NCI-H446 (cell line): Measurements from ENCODE around the gene CNDP2.
"Not testable (repeated sequence)": the region's sequence is repeated elsewhere in the genome, so short reads cannot be mapped to it uniquely, and the experiment has no call there.

Experiments
- DNase-seq, 2 experiments: peaks; one replicate each; lab custom pipeline; 2025; lab: John Stamatoyannopoulos, UW

The CNDP2 gene

DNA sequence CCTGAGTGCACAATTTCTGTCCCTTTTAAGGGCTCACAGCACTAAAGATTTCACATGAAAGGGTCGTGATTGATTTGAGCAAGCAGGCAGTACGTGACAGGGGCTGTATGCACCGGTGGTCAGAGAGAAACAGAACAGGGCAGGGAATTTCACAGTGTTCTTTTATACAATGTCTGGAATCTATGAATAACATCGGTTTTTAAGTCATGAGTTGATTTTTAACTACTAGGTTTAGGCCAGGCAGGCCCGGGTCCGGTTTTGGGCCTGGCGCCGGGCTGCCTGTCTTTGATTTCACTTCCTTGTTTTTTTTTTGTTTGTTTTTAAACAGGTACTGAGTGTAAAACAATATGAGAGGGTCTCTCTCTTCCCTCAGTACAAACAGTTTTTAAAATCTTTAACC, 4.6 kb downstream of the CNDP2 start:
- not testable (repeated sequence) for DNase-seq

DNA sequence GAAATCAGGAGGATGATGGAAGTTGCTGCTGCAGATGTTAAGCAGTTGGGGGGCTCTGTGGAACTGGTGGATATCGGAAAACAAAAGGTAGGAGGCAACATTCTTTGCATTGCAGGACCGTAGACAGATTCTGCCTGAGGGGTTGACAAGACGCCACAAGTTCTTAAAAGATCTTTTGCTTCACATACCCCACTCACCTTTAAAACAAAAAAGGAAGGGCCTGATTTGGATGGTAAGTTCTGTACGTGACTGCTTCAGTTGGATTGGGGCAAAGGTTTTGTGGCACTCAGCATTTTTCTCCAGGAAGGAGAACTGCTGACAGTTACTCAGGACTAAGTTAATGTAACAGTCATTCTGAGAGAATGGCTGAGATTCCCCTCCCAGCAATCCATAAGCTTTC, 5.2 kb downstream of the CNDP2 start:
- DNase-seq = no peak

DNA sequence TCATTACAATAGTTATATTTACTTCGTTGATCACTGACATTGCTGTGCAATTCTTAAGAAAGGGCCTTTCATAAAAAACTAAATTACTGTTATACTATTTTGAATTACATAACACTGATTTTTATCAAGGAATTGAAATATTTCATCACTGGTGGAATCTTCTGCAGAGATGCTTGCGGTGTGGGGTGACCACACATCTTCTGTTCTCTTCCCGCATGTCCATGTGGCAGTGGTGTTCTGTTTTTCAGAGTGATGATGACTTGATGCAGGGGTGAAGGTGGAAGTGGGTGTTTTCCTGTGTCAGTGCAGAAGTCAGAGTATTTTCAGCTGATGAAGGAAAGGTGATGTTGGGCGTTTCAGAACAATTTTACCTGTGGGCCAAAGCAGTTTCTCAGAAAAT, 7.0 kb downstream of the CNDP2 start:
- DNase-seq = no peak

DNA sequence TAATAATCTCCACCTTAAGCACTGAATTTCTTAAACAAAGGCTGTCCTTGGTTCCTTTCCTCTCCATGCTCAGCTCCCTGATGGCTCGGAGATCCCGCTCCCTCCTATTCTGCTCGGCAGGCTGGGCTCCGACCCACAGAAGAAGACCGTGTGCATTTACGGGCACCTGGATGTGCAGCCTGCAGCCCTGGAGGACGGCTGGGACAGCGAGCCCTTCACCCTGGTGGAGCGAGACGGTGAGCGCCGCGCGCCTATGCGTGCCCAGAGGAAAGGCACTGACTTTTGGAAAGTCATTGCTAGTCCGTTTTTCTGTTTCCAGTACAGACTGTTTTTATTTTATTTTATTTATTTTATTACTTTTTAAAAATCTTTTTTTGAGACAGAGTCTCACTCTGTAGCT, 9.6 kb downstream of the CNDP2 start:
- DNase-seq = no peak

DNA sequence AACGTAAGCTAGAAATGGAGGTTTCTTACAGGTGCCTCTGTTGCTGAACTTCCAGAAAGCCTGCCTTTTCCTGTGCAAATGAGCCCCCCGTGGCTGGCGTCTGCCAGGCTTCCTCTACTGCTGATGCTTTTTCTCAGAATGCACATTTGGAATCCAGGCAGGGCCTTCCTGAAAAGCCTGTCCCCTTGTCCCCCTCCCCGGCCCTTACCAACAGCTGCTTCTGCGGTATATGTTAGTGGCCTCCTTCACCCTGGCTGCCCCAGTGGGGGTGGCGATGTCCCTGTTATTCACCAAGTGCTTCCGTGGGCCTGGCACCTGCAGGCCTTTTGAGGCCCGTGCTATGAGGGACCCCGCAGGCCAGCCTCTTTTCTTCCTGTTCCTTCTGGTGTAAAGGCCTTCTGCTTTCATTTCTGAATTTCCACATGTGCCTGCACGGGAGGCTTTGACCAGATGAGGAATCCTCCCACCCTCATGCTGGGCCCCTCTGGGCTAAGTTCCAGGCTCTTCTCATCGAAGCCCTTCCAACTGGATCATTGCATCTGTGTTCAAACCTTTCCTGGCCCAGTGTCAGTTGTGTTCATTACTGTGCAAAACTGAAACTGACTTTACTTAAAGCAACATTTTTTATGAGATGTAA, 10.4 kb downstream of the CNDP2 start:
- no peak for DNase-seq

DNA sequence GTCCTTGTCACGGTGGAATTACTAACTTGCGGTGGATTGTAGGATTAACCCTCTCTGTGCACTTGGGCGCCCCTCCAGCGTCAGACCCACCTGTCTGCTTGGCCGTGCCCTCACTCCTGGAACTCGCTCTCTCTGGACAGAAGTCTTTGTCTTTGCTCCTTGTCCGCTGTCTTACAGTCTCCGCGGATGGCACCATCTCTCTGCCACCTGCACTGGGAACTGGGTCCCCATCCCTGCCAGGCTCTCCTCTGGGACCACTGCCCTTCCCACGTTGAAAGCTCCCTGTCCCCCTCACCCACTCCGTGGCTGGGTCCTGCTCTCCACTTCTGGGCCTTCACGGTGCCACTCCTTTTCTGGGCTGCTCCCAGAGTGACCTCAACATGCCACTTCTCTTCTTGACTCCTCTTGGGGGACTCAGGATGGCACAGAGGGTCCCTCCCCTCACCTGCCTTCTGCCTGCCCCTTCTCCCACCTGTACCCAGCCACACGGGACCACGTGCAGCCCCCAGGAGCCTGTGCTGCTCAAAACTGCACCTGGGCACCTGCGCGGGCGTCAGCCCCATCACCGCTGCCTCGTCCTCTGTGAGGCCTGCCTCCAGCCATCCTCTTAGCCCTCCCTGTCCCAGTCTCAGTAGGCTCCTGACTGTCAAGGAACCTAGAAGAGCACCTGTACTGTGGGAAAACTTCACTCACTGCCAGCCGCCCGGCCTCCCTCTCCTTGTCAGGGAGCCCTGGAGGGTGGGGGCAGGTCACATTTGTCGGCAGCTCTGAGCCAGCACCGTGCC, 11.1 kb downstream of the CNDP2 start:
- DNase-seq = no peak

DNA sequence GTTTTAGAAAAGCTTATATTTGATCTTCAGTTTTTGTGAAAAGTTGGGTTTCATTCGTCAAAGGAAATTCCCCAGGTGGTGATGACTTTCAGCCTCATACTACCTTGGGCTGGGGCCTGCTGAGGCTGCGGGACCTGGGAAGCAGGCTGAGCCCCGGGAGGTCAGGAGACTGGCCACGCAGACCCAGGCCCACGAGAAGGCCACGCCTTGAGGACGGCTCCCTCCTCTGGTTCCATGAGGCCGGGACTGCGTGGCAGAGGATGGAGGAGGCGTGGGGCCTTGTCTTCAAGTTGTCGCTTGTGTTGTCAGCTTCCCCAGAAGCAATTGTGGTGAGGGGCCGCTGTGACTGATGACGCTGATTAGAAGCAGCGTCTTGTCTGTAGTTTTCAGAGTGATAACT, 11.8 kb downstream of the CNDP2 start:
- no peak for DNase-seq

DNA sequence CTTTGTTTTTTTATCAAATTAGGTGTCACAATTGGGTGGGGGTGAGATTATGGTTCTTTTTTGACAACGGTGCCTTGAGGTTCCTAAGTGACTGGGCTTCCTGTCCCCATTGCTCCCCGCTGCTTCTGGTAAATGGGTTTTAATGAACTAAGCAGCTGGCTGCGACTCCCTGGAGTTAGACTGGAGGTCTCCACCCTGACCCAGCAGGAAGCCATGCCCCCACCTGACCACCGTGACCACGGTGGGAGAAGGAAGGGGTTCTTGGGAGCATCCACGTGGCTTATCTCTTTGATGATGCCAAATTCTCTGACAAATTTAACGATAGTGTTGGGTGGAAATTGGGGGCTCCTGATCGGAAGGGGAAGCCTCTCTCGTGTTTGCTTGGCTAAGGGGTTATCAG, 12.2 kb downstream of the CNDP2 start:
- DNase-seq = no peak

DNA sequence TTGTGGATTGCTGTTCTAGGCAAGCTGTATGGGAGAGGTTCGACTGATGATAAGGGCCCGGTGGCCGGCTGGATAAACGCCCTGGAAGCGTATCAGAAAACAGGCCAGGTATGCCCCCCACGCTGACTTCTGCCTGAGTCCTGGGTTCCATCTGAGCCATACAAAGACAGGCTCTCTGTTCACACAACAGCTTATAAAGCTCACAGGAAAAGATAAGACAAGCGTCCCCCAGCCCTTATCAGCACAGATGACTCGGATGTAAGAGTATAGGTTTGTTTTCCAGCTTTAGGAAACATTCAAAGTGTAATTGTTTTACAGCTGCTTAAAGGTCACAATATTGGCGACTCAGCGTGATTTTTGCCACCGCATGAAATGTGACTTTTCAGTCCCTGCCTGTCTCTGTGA, 12.7 kb downstream of the CNDP2 start:
- DNase-seq = no peak

DNA sequence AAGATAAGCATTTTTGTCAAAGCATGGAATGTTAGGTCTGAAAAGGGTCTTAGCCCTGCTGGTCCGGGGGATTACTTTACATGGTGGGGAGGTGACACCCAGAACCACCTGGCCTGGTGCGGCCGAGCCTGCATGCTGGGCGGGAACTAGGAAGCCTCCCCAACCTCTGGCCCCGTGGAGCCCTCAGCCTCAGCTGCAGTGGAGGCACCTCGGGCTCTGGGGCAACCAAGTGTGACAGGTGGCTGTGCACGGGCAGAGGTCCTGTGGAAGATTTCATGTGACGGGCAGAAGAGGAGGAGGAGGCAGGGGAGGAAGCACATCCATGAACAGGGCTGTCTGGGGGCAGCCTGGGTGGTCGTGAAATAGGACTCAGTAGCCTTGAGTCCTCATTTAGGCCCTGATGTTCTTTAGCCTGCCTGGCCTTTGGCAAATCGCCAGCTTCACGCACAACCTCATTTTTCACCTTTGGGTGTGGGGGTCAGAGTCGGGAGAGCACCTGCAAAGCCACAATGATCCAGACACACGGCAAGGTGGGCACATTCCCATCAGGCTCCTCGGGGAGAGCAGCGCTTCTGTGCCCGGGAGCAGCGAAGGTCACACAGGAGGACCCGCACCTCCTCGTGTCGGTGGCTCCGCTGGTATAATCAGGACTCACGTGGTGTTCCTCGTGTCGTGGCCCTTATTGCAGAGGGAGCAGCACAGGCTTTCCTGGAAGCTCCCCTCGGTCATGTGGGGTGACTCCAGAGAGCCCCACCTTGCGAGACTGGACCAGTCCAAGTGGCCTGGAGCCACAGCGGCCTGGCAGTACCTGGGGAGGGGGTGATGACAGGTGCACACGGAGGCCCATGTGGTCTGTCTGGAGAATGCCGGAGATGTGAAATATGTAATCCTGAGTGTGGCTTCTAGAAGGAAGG, 13.9 kb downstream of the CNDP2 start:
- DNase-seq = no peak

DNA sequence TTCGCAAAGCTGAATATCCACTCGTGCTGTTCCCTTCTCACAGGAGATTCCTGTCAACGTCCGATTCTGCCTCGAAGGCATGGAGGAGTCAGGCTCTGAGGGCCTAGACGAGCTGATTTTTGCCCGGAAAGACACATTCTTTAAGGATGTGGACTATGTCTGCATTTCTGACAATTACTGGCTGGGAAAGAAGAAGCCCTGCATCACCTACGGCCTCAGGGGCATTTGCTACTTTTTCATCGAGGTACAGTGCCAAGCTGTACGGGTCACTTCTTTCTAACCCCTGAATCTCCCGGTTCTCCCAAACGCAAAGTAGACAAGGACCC, 14.6 kb downstream of the CNDP2 start:
- DNase-seq = no peak

DNA sequence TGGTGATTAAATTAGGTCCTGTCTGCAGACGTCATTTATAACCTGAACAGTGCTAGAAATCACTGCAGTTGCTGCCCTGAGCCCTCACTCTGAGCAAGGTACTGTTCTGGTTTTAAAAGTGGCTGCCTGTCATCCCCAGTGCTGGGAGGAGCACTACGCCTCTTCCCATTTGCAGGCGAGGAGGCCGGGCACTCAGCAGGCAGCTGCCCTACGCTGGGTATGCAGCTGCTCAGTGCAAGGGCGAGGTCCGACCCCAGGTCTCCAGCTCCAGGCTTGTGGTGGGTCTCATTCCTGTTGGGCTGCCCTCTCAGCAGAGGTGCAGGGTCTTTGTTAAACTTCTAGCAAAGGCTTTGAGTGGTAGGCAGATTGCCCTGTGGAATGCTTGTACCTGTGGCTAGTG, 15.7 kb downstream of the CNDP2 start:
- no peak for DNase-seq

DNA sequence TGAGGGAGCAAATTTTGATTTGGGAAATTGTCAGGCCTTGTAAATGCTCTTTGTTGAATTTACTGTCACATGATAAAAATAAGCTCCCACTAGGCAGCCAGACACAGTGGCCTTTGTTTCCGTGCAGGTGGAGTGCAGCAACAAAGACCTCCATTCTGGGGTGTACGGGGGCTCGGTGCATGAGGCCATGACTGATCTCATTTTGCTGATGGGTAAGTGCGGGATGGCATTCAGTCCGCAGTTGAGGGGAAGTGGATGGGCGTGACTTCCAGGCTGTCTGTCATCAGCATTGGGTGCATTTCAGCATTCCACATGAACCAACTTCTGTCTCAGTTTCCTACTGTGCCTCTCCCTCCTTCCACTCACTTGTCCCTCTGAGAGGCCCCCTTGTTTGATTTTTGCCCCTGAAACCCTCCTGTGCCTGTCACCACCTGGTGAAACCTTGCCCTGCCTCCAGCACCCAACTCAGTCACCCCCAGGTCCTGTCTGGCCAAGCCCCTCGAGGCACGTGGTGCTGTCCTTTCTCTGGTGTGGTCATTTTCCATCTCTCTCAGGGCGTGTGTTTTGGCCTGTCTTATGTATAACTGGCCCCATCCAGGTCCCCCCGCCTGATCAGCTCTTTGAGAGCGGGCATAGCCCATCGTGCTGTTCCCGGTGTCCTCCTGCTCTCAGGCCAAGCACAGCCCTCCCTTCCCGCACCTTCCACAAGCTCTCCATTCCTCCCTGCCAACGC, 16.3 kb downstream of the CNDP2 start:
- DNase-seq = no peak

DNA sequence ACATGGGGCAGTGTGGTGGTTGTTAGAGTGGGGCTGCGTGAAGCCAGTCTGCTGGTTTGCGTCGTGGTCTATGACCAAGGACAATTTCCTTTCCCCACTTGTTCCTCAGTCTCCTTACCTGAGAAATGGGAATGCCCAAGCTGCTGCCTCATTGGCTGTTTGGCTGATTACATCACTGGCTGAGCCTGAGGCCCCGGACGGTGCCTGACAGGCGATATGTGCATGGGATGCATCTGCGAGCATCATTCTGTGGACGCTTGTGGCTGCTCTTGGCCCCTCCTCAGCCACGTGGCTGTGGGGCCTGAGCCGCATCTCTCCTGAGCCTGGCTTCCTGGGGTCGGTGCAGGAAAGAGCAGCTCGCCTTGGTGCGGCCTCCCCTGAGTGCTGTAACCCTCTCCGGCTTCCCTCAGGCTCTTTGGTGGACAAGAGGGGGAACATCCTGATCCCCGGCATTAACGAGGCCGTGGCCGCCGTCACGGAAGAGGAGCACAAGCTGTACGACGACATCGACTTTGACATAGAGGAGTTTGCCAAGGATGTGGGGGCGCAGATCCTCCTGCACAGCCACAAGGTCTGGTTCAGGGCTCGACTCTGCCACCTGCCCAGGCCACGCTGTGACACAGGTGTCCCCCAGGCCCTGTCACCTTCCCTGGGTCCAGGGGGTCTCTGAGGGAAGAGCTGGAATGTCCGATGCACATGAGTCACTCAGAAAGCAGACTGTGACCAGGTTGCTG, 17.2 kb downstream of the CNDP2 start:
- DNase-seq = no peak

DNA sequence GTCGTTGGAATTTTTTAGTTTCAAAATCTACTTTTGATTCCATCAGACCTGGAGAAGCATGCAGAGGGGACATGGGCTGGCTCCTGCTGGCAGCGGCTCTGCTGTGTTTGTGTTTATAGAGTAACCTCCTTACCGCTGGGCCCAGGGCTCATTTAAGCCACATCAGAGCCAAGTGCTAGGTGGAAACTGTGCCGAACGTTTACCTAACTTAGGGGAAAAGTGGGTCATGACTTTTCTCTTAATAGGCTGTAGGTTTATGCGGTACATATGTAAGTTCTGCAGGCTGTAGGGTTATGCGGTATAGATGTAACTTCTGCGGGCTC, 17.7 kb downstream of the CNDP2 start:
- DNase-seq = no peak

DNA sequence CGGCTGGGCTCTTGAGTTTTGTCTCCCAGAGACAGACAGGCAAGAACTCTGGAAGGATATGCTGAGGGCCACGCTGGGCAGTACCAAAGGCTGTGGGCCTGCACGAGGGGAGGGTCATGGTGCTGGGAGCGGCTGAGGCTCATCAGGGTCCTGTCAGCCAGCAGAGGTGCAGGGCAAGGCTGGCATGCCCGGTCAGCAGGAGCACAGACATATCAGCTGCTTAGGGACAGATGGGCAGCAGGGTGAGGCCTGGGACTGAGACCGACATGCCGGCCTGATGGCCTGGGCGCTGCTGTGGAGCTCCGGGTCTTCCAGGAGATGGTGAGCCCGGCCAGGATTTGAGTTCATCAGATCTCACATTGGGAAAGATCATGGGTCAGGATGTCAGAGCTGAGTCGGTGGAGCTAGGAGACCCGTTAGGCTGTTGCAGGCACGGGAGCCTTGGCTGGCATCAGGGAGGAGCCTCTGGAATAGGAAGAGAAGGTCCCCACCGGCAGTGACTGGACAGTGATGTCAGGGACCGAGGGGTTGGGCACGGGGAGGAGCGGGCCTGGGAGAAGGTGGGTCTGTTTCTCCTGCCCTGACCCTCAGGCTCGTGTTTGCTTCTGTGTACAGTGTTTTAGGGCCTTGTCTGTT, 18.8 kb downstream of the CNDP2 start:
- no peak for DNase-seq

DNA sequence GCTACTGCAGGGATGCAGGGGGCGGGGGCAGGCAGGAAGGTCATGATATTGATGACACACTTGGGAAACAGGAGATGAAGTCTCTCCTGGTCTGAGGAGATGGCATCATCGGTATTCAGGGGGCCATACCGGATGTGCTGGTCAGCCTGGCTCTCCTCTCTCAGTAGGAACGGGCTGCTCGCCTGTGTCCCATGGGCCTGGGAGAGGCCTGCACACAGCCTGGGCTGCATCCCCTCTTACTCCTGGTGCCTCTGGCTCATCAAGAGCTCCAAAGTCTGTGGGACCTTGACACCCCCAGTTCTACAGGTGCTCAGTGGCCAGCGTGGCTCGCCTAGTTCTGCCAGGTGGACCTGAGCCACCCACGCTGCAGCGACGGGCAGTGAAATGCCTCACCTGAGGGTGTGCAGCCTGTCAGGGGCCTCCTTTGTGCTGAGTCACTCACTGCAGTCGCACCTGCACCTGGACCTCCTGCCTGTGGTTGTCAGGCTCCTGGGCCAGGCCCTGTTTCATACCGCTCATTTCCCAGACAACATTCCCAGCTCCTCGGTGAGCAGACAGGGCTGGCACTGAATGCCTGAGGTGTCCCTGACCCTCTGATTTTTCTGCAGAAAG, 19.6 kb downstream of the CNDP2 start:
- DNase-seq = no peak

DNA sequence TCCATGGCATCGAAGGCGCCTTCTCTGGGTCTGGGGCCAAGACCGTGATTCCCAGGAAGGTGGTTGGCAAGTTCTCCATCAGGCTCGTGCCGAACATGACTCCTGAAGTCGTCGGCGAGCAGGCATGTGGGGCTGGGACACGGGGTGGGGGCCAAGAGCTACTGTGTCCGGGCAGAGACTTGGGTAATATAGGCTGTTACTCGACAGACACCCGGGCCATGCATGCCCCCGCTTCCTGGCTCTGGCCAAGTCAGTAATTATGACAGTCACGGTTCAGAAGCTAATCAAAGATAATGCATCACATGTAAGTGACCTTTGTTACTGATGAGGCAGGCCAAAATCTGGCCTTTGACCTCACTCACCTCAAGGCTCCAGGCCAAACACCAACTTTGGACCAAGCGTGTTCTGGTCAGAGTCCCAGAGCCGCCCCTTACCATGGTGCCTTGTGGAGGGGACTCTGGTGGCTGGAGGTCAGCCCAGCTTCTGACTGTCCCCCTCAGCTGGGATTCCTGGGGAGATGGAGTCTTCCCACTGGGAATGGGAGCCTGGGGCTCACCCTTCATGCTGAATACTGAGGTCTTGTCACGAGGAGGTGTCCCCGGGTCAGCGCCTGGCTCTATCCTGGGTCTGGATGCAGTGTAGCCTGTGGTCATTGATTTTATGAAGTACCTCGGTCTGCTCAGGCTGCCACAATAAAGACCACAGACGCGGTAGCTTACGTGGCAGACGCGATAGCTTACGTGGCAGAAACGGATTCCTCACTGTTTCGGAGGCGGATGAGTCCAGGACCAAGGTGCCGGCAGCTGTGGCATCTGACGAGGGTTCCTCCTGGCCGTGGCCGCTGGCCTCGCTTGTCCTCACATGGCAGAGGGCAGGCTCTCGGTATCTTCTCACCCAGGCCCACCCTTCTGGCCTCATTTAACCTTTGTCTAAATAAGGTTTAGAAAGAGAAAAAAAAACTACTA, 20.4 kb downstream of the CNDP2 start:
- DNase-seq = no peak

DNA sequence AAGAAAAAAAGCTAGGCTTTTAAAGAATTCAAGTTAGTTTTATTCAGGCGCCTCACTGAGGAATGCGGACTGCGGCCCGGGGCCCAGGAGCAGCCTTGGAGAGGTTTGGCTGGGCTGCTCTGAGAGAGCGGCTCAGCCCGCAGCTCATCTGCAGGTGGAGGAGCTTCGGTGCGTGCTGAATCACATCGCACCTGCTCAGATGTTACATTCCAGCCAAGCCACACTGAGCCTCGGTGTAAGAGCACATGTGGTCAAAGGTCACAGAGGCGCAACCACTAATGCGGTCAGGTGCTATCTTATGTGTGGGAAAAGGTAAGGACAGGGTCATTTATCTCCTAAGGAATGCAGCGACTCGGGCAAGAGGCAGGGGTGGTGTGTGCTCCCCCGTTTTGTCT, 21.1 kb downstream of the CNDP2 start:
- no peak for DNase-seq
